Ovary (tissue), 9 donors: ENCODE results near the gene MORC4. TPM values are rescaled to one million over a fixed set of nuclear protein-coding genes. Genes with fewer than 3 reads are reported as not detected.

Experiments
- DNase-seq, 5 donors: peaks; one replicate each; pipeline ENCODE4 v3.0.0-alpha.2; 2019 to 2020
- H3K27ac ChIP-seq, 2 donors: fragments of 200-600 bp; one replicate each; pipeline versions ENCODE4 v1.5.1 to v1.8.0; 2019 to 2022
- H3K27me3 ChIP-seq: fragments of 200-600 bp; one replicate; pipeline ENCODE4 v1.8.0; 2022
- H3K36me3 ChIP-seq: fragments of 200-600 bp; sonication (generic); one replicate; pipeline ENCODE4 v1.5.1; 2019
- H3K4me1 ChIP-seq: one replicate; pipeline ENCODE4 v1.8.1; 2013; ENCODE audit warnings: mild to moderate bottlenecking, moderate library complexity; ENCODE audit not compliant: insufficient read depth
- H3K4me3 ChIP-seq: fragments of 200-600 bp; sonication (generic); one replicate; pipeline ENCODE4 v1.5.1; 2017
- H3K9me3 ChIP-seq, 2 donors: fragments of 200-600 bp in 1 of 2; sonication (generic) in 1 of 2; one replicate each; pipeline versions ENCODE4 v1.5.1 to v1.8.1; 2013 to 2019; ENCODE audit warnings: mild to moderate bottlenecking in 1 of 2, moderate library complexity in 1 of 2
- CTCF ChIP-seq, 3 donors: fragments of 450-650 bp in 2 of 3; fragments of 200-600 bp in 1 of 3; IDR thresholded peaks; one replicate each; pipeline versions ENCODE4 v1.5.1 to v1.8.0; 2016 to 2022; ENCODE audit warnings: antibody characterized with exemption in 3 of 3, mild to moderate bottlenecking in 1 of 3
- EP300 ChIP-seq: sonication (generic); formaldehyde crosslinking; IDR thresholded peaks from one replicate; pipeline ENCODE4 v1.6.1; 2017; ENCODE audit warnings: antibody characterized with exemption
- POLR2A ChIP-seq: fragments of 450-650 bp; IDR thresholded peaks from one replicate; pipeline ENCODE4 v1.6.1; 2017; ENCODE audit warnings: antibody characterized with exemption, mild to moderate bottlenecking, moderate library complexity
- WGBS, 3 donors: extraction: QIAGEN DNeasy Blood & Tissue Kit in 1 of 3; methylation state at CpG; one replicate each; pipeline versions ENCODE4 v1.1.5 to v1.1.7; 2013 to 2017; 5-methylcytosine and 5-hydroxymethylcytosine counted together
- intact Hi-C, 4 donors: fragments of 100-400 bp; cut with DNase I; formaldehyde crosslinking; loops; one replicate each; pipeline versions ENCODE4 v1.11.0 to v1.15.1; 2022 to 2023
- polyA plus RNA-seq, 2 donors: library from polyadenylated mRNA; stranded (reverse); fragments of 200-250 nt in 1 of 2; fragments of 350-450 nt in 1 of 2; fragmentation: Illumina TruSeq in 1 of 2; extraction: RNeasy Lipid Tissue Mini Kit (QIAGEN cat#74804) in 1 of 2; gene quantifications; one replicate each; pipeline ENCODE4 v1.2.3, GENCODE V29; 2013 to 2014
- total RNA-seq, 7 donors: library from RNA; depleted of rRNA in 2 of 7; stranded (reverse); fragments of >200 nt in 2 of 7; fragmentation: NEBNext Ultra II Directional in 3 of 7; extraction: Animal tissue kit (Norgen Biotek cat#: 25700) in 3 of 7; gene quantifications; one replicate each; pipeline versions ENCODE4 v1.1.0 to v1.2.4, GENCODE V29; 2016 to 2023
- donor health status: DM: no; HTN: no; CAD: no; lungs with moderate emphysema.
- donor health status: DM: no; HTN: no; CAD: no.
- donor health status: Bipolar disorder and iron deficiency.
- donor health status: DM: yes; HTN: yes; CAD: no.
- donor health status: DM: no; HTN: no; CAD: no.
- donor health status: DM: yes; HTN: yes; CAD: no.

MORC4 gene
- total and polyA plus RNA-seq, 9 donors: 9.6 to 26.4 (median 19.4) TPM

GRCh38 chrX:106959901-106960300 lies 40.1 kb downstream of the MORC4 start:
- no peak overlapping the region for H3K4me3 ChIP-seq
- H3K27me3 ChIP-seq: no peaks in the 10 kb centered on the region
- no peak overlapping the region for H3K27ac ChIP-seq
- no peaks in the 10 kb centered on the region for H3K9me3 ChIP-seq
- no peaks in the 10 kb centered on the region for H3K4me1 ChIP-seq
- intact Hi-C loops: loop anchor here in 1 of 4 donors (2.0 kb wide), 1 partner anchor 59 kb away; no protein-coding TSS in a partner anchor
- 58 to 72% (median 60%) methylated on average over 2 of the region's 2 CpGs for WGBS, 3 donors
- DNase-seq: no peak
- TF ChIP-seq CTCF (IDR thresholded peaks at IDR 0.05): no peak
- TF ChIP-seq POLR2A: no peak
- TF ChIP-seq EP300: no peak
- no peaks in the 10 kb centered on the region for H3K36me3 ChIP-seq

DNA sequence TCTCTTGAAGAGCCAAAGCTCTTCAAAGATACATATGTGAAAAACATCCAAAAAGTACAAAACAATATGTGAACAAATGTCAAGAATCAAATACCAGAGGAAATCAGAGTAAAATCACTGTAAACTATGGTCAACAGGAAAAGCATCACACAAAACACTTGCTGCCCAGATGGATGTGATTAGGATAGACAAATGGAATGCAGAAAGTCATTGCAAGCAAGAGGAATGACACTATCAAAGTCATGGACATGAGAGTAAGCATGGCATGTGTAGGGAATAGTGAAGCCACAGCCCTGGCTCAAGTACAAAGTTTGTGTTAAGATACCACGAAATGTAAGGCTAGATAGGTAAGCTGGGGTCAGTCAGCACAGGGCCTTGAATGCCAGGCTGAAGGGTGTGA lies 42.2 kb downstream of the MORC4 start:
- no peaks in the 10 kb centered on the region for H3K4me1 ChIP-seq
- WGBS, 3 donors: 48 to 62% (median 56%) methylated on average over 1 of the region's 1 CpG
- no peaks in the 10 kb centered on the region for H3K36me3 ChIP-seq
- no peak for DNase-seq
- no peak overlapping the region for H3K27ac ChIP-seq
- H3K27me3 ChIP-seq: no peaks in the 10 kb centered on the region
- intact Hi-C loops: no loop called here
- H3K9me3 ChIP-seq: no peaks in the 10 kb centered on the region
- TF ChIP-seq CTCF (IDR thresholded peaks at IDR 0.05) (no peak), EP300 (no peak), POLR2A (no peak)
- no peak overlapping the region for H3K4me3 ChIP-seq

GRCh38 chrX:106955004-106955772 lies 44.8 kb downstream of the MORC4 start:
- no peak overlapping the region for H3K4me3 ChIP-seq
- no peak overlapping the region for H3K27ac ChIP-seq
- H3K9me3 ChIP-seq: no peaks in the 10 kb centered on the region
- H3K4me1 ChIP-seq: no peaks in the 10 kb centered on the region
- TF ChIP-seq EP300 (no peak), POLR2A (no peak), CTCF (IDR thresholded peaks at IDR 0.05) (no peak)
- 26 to 65% (median 45%) methylated on average over 1 of the region's 1 CpG for WGBS, 3 donors
- no peaks in the 10 kb centered on the region for H3K36me3 ChIP-seq
- no peaks in the 10 kb centered on the region for H3K27me3 ChIP-seq
- DNase-seq: no peak
- intact Hi-C loops: no loop called here

DNA sequence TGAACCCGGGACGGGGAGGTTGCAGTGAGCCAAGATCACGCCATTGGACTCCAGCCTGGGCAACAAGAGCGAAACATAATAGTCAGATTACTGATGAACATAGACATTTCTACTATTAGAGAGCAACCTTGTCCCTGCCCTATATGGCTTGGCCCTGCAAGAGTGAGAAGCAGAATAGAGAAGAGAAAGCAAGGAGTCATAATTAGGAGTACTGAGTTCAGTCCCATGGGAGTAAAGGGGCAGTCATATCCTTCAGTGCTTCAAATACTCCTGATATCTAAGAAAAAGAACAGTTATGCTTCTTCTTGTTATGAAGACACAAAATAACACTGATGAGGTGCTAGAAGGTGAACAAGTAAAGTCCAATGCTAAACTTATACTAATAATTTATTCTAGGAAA lies 46.0 kb downstream of the MORC4 start:
- Histone ChIP-seq H3K4me1 (no peaks in the 10 kb centered on the region), H3K9me3 (no peaks in the 10 kb centered on the region), H3K4me3 (no peak overlapping the region), H3K27me3 (no peaks in the 10 kb centered on the region), H3K27ac (no peak overlapping the region), H3K36me3 (no peaks in the 10 kb centered on the region)
- no peak for TF ChIP-seq CTCF (IDR thresholded peaks at IDR 0.05)
- no peak for TF ChIP-seq EP300
- no peak for TF ChIP-seq POLR2A
- no peak for DNase-seq
- intact Hi-C loops: no loop called here
- WGBS, 3 donors: 81 to 93% (median 87%) methylated on average over 4 of the region's 4 CpGs
